Activated CD4-positive, alpha-beta T cell treated with anti-CD3 and anti-CD28 coated beads for 48 hours (primary cell): ENCODE measurements around the gene IMPG2.

Source experiments
- DNase-seq: peaks from one replicate; pipeline ENCODE4 v3.0.0-alpha.2; 2020

Gene IMPG2

DNA sequence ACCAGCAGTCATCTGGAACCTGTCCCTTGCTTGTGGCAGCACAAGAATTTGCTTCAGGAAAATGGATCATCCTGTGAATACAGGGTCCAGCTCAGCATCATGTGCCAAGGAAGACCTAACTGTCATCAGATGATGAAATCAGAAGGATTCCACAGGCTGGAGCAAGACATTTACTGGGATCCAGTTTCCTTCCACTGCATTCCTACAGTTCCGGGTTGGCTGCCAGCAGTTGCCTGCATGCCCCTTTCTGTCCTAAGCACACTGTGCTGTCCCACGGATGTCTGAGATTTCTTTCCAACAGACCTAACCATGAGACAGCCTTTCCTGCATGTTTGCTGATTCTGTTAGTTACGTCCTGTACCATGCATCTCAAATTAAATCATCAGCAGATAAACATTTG is 140.7 kb downstream of the IMPG2 start:
- no peak for DNase-seq

DNA sequence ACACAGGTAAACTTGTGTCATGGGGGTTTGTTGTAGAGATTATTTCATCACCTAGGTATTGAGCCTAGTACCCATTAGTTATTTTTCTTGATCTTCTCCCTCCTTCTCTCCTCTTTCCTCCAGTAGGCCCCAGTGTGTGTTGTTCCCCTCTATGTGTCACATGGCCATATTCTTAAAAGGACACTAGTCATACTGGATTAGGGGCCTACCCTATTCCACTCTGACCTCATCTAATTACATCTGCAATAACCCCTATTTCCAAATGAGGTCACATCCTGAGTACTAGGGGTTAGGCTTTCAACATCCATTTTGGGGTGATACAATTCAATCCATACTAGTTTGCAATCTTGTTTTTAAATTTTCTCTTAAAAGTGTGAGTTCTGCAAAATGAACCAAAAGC is 142.8 kb downstream of the IMPG2 start:
- no peak for DNase-seq
